HepG2 (cell line): Measurements from ENCODE around the gene ZNF562. TPM values are rescaled to one million over a fixed set of nuclear protein-coding genes. Genes with fewer than 3 reads are reported as not detected.
A peak's percentile ranks its signal among the peaks of the same experiment; 100 is the strongest.

Experiments used
- ARNT2 ChIP-seq: sonication (generic); formaldehyde crosslinking; IDR thresholded peaks from 2 replicates; pipeline ENCODE4 v1.8.0; 2022; ENCODE audit warnings: mild to moderate bottlenecking, low read depth, missing genetic modification reagents, moderate library complexity
- ATF5 ChIP-seq: sonication (generic); formaldehyde crosslinking; IDR thresholded peaks from 2 replicates; pipeline ENCODE4 v1.4.0; 2020; ENCODE audit warnings: mild to moderate bottlenecking, low read depth, missing genetic modification reagents
- ATF7-NPFF ChIP-seq: sonication (generic); formaldehyde crosslinking; IDR thresholded peaks from 2 replicates; pipeline ENCODE4 v1.8.1; 2023; ENCODE audit warnings: mild to moderate bottlenecking, low read depth, missing genetic modification reagents, moderate library complexity
- ESRRA ChIP-seq: sonication (generic); formaldehyde crosslinking; IDR thresholded peaks from 2 replicates; pipeline ENCODE4 v1.5.1; 2020; ENCODE audit warnings: mild to moderate bottlenecking, low read depth, missing genetic modification reagents
- FOXO1 ChIP-seq: sonication (generic); formaldehyde crosslinking; IDR thresholded peaks from 2 replicates; pipeline ENCODE4 v1.4.0; 2020; ENCODE audit warnings: missing genetic modification reagents
- HDAC2 ChIP-seq: sonication (generic); formaldehyde crosslinking; IDR thresholded peaks from 2 replicates; pipeline ENCODE4 v1.4.0; 2020; ENCODE audit warnings: missing genetic modification reagents
- HMGXB4 ChIP-seq, 2 experiments: sonication (generic) in 1 of 2; formaldehyde crosslinking in 1 of 2; IDR thresholded peaks; 2 replicates each; pipeline versions ENCODE4 v1.4.0 to v1.6.1; 2018 to 2020; ENCODE audit warnings: missing genetic modification reagents in 2 of 2, borderline replicate concordance in 1 of 2, low read depth in 1 of 2, mild to moderate bottlenecking in 1 of 2, missing biosample characterization in 1 of 2
- HNF4G ChIP-seq, 2 experiments: sonication (generic) in 1 of 2; formaldehyde crosslinking in 1 of 2; IDR thresholded peaks; 2 replicates each; pipeline versions ENCODE4 v1.4.0 to v1.6.1; 2011 to 2020; ENCODE audit warnings: borderline replicate concordance in 2 of 2, low read depth in 2 of 2, mild to moderate bottlenecking in 2 of 2, low read length in 1 of 2, missing genetic modification reagents in 1 of 2, moderate library complexity in 1 of 2
- MATR3 ChIP-seq: sonication (generic); formaldehyde crosslinking; IDR thresholded peaks from 2 replicates; pipeline ENCODE4 v1.4.0; 2020; ENCODE audit warnings: missing genetic modification reagents
- NONO ChIP-seq, 2 experiments: fragments of 450-650 bp in 1 of 2; sonication (generic) in 1 of 2; formaldehyde crosslinking in 1 of 2; IDR thresholded peaks in 1 of 2; conservative IDR thresholded peaks in 1 of 2; 2 replicates each; pipeline versions ENCODE4 v1.6.1 to v1.8.0; 2017 to 2022; ENCODE audit warnings: mild to moderate bottlenecking in 1 of 2, missing genetic modification reagents in 1 of 2, moderate library complexity in 1 of 2
- NR2F2 ChIP-seq: IDR thresholded peaks from 2 replicates; pipeline ENCODE4 v1.6.1; 2012; ENCODE audit warnings: low read depth, inconsistent platforms, borderline replicate concordance
- REXO4 ChIP-seq: sonication (generic); formaldehyde crosslinking; IDR thresholded peaks from 2 replicates; pipeline ENCODE4 v1.8.0; 2022; ENCODE audit warnings: missing genetic modification reagents, mild to moderate bottlenecking, borderline replicate concordance
- SYNCRIP ChIP-seq: fragments of 200-400 bp; formaldehyde crosslinking; IDR thresholded peaks from 2 replicates; pipeline ENCODE4 v1.6.1; 2018; ENCODE audit warnings: mild to moderate bottlenecking, low read depth, low read length; ENCODE audit not compliant: insufficient read depth
- TEAD2 ChIP-seq: sonication (generic); formaldehyde crosslinking; IDR thresholded peaks from 2 replicates; pipeline ENCODE4 v1.9.0; 2021; ENCODE audit warnings: missing genetic modification reagents
- THAP11 ChIP-seq: IDR thresholded peaks from 2 replicates; pipeline ENCODE4 v1.6.1; 2016; ENCODE audit warnings: missing biosample characterization, missing genetic modification reagents
- TOPORS ChIP-seq: sonication (generic); formaldehyde crosslinking; IDR thresholded peaks from 2 replicates; pipeline ENCODE4 v1.8.0; 2023; ENCODE audit warnings: mild to moderate bottlenecking, missing genetic modification reagents
- U2AF1 ChIP-seq: fragments of 200-400 bp; formaldehyde crosslinking; optimal IDR thresholded peaks from 2 replicates; pipeline ENCODE3; 2017; ENCODE audit warnings: mild to moderate bottlenecking, low read depth, low read length
- ZBTB26 ChIP-seq: IDR thresholded peaks from 2 replicates; pipeline ENCODE4 v1.6.1; 2016; ENCODE audit warnings: missing compliant biosample characterization, missing genetic modification reagents, borderline replicate concordance
- ZNF224 ChIP-seq: sonication (generic); formaldehyde crosslinking; IDR thresholded peaks from 2 replicates; pipeline ENCODE4 v1.5.0; 2020; ENCODE audit warnings: mild to moderate bottlenecking, missing genetic modification reagents
- ZNF382 ChIP-seq: sonication (generic); formaldehyde crosslinking; IDR thresholded peaks from 2 replicates; pipeline ENCODE4 v1.5.0; 2020; ENCODE audit warnings: missing genetic modification reagents, mild to moderate bottlenecking, borderline replicate concordance
- ZNF574 ChIP-seq: sonication (generic); formaldehyde crosslinking; IDR thresholded peaks from 2 replicates; pipeline ENCODE4 v1.4.0; 2020; ENCODE audit warnings: missing genetic modification reagents
- polyA plus RNA-seq, 8 experiments: library from polyadenylated mRNA; depleted of rRNA in 3 of 8; stranded (reverse) in 7 of 8; unstranded in 1 of 8; fragments of >200 nt; fragmentation: Illumina TruSeq in 4 of 8; extraction: Trizol in 4 of 8; gene quantifications; 2 replicates each; pipeline versions ENCODE4 v1.2.1 to v1.2.3, GENCODE V29; 2011 to 2016; ENCODE audit warnings: low read depth in 4 of 8, missing spikeins in 1 of 8, mixed read lengths in 1 of 8; ENCODE audit not compliant: insufficient read depth in 1 of 8
- total RNA-seq, 5 experiments: library from RNA; depleted of rRNA; stranded (reverse); fragments of >200 nt; fragmentation: Illumina TruSeq; extraction: Trizol; gene quantifications; 2 replicates each; pipeline ENCODE4 v1.2.3, GENCODE V29; 2016; ENCODE audit warnings: low read depth in 1 of 5

ZNF562 gene
- total and polyA plus RNA-seq, 2 of the 13 experiments (the other 11 are each of a cell fraction or from before 2014, with no cell fraction given), result 13.1 to 32.7 TPM

DNA sequence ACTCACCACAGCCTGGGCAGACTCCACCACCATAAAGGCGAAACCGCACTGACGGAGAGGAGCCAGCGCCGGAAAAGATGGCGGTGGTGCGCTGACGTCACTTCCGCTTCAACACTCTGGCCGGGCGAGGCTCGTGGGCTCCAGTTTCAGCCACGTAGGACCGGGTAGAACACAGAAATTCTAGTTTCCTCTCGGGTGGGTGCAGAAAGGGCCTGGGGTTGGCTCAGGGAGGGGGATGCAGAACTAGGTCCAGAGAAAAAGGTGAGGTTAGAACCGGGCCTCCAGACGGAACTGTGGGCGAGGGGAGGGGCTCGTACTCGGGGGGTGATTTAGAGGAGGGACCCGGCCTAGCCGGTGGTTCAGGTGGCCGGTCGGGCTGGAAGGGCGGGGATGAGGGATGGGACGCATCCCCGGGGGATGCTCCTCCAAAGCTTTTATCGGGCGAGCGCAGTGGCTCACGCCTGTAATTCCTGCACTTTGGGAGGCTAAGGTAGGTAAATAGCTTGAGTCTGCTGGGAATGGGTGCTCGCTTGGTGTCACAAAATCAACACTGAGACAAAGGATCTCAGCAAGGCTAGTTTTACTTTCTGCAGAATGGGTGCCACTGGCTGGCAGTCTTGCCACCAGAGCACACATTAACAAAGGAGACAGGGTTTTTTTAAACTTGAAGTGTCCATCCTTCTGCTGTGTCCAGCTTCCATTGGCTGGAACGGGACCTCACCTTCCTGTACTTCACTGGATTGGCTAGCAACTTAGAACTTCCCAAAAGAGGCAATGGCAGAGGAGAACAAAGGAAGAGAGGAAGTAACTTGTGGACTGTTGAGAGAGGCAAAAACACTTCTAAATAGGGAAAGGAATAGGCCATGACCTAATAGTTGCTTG lies 53.5 kb downstream of the ZNF562 start, which contains the start of gene ZNF561 (continued):
- TF ChIP-seq ZBTB26 (no peak; the same call in 1 of the 2 replicates), ATF7-NPFF (CRISPR knock-in tag) (no peak; the same call in 1 of the 2 replicates), HDAC2 (CRISPR knock-in tag) (peak; percentile 15; the same call in 1 of the 2 replicates), HNF4G (IDR thresholded peaks at IDR 0.05; ENCODE audit: borderline replicate concordance, low read depth, low read length) (peak; percentile 14; the same call in 1 of the 2 replicates), HNF4G (CRISPR knock-in tag; IDR thresholded peaks at IDR 0.05; ENCODE audit: borderline replicate concordance, low read depth) (no peak), ZNF224 (CRISPR knock-in tag) (no peak), HMGXB4 (CRISPR knock-in tag; IDR thresholded peaks at IDR 0.05; ENCODE audit: borderline replicate concordance in 1 of 2, low read depth in 1 of 2) (peak; percentile 76 to 85; a peak in 3 of 4 replicates), NR2F2 (no peak), U2AF1 (peak; percentile 82), TEAD2 (CRISPR knock-in tag) (no peak; the same call in 1 of the 2 replicates), TOPORS (CRISPR knock-in tag) (no peak), ARNT2 (CRISPR knock-in tag) (no peak), ZNF382 (CRISPR knock-in tag) (no peak), ESRRA (CRISPR knock-in tag) (no peak), REXO4 (CRISPR knock-in tag) (no peak), ZNF574 (CRISPR knock-in tag) (peak; percentile 85), SYNCRIP (no peak), MATR3 (CRISPR knock-in tag) (no peak), THAP11 (peak; percentile 85), NONO (IDR thresholded peaks at IDR 0.05) (no peak), NONO (CRISPR knock-in tag; conservative IDR thresholded peaks at IDR 0.05) (peak; percentile 93), ATF5 (no peak), FOXO1 (CRISPR knock-in tag) (peak; percentile 9; the same call in 1 of the 2 replicates)
